MV-4-11 (cell line): Measurements from ENCODE around the gene CASQ1.

Experiments used
- DNase-seq: peaks from one replicate; lab custom pipeline; 2025; lab: John Stamatoyannopoulos, UW

The CASQ1 gene

GRCh38 chr1:160189649-160190625 lies at the start of gene CASQ1:
Gene CASQ1 (plus strand): TSS chr1:160190575. CDS start chr1:160190752, 177 bp downstream.
- DNase-seq = no peak

GRCh38 chr1:160143695-160144094 lies 46.7 kb upstream of the CASQ1 start:
- peak; percentile 94 for DNase-seq

- DNase-seq = no peak
Measured at GRCh38 chr1:160144921-160145320, 45.5 kb upstream of the CASQ1 start.

GRCh38 chr1:160146107-160146506 lies 44.3 kb upstream of the CASQ1 start:
- DNase-seq = no peak

- DNase-seq = no peak
Measured at GRCh38 chr1:160148121-160148520, 42.3 kb upstream of the CASQ1 start.

GRCh38 chr1:160149233-160149632 lies 41.1 kb upstream of the CASQ1 start:
- DNase-seq = peak; percentile 24

GRCh38 chr1:160149716-160150115 lies 40.7 kb upstream of the CASQ1 start:
- DNase-seq = no peak

GRCh38 chr1:160151303-160151702 lies 39.1 kb upstream of the CASQ1 start, which contains the start of gene ATP1A4:
Gene ATP1A4 (plus strand): TSS chr1:160151603. CDS start chr1:160152041, 438 bp downstream.
- no peak for DNase-seq

GRCh38 chr1:160154790-160155189 lies 35.6 kb upstream of the CASQ1 start:
- peak; percentile 35 for DNase-seq

GRCh38 chr1:160156361-160156760 lies 34.0 kb upstream of the CASQ1 start:
- DNase-seq = no peak

GRCh38 chr1:160157174-160157573 lies 33.2 kb upstream of the CASQ1 start:
- DNase-seq = no peak

- peak; percentile 16 for DNase-seq
Measured at GRCh38 chr1:160158031-160158430, 32.3 kb upstream of the CASQ1 start.

GRCh38 chr1:160158534-160158933 lies 31.8 kb upstream of the CASQ1 start:
- DNase-seq = no peak

- no peak for DNase-seq
Measured at GRCh38 chr1:160159846-160160245, 30.5 kb upstream of the CASQ1 start.

GRCh38 chr1:160161965-160162705 lies 28.2 kb upstream of the CASQ1 start:
- peak; percentile 44 for DNase-seq

GRCh38 chr1:160162931-160163330 lies 27.4 kb upstream of the CASQ1 start:
- DNase-seq = peak; percentile 58

- DNase-seq = peak; percentile 32
Measured at GRCh38 chr1:160163615-160164014, 26.8 kb upstream of the CASQ1 start.

GRCh38 chr1:160164121-160164520 lies 26.3 kb upstream of the CASQ1 start:
- DNase-seq = no peak

- peak; percentile 24 for DNase-seq
Measured at GRCh38 chr1:160166166-160166868, 24.1 kb upstream of the CASQ1 start.

- DNase-seq = no peak
Measured at GRCh38 chr1:160167056-160167455, 23.3 kb upstream of the CASQ1 start.

- DNase-seq = peak; percentile 14
Measured at GRCh38 chr1:160167580-160167979, 22.8 kb upstream of the CASQ1 start.

- DNase-seq = no peak
Measured at GRCh38 chr1:160168016-160168415, 22.4 kb upstream of the CASQ1 start.
